ENCODE measurements around the gene MICALL2.

GRCh38 chr7:1457949-1458682, 1.2 kb downstream of the MICALL2 start:
- no peak for TF ChIP-seq CTCF (IDR thresholded peaks at IDR 0.05; ENCODE audit: low read depth, low read length, poor library complexity, severe bottlenecking)
- no peak for TF ChIP-seq EZH2phosphoT487 (IDR thresholded peaks at IDR 0.05; ENCODE audit: borderline replicate concordance, low read length)
